CD4-positive, alpha-beta memory T cell (primary cell): ENCODE measurements around the gene EPC1. TPM values are rescaled to one million over a fixed set of nuclear protein-coding genes. Genes with fewer than 3 reads are reported as not detected.
"Not testable (repeated sequence)": the region's sequence is repeated elsewhere in the genome, so short reads cannot be mapped to it uniquely, and the experiment has no call there.

Experiments
- CTCF ChIA-PET: fragments of 350-600 bp; sonication (Branson Sonifier 250); formaldehyde crosslinking; loops from one replicate; lab custom pipeline; 2021; ENCODE audit warnings: inconsistent platforms; ENCODE audit not compliant: partially characterized antibody; lab: Charles Lee
- POLR2A ChIA-PET: fragments of 350-600 bp; sonication (Branson Sonifier 250); formaldehyde crosslinking; loops from one replicate; lab custom pipeline; 2021; ENCODE audit not compliant: partially characterized antibody; lab: Charles Lee
- DNase-seq, 5 donors: peaks; one replicate each; pipeline versions ENCODE4 v3.0.0 to v3.0.0-alpha.2; 2020 to 2022; ENCODE audit warnings: mixed read lengths in 1 of 5
- H3K27ac ChIP-seq: one replicate; pipeline ENCODE4 v1.7.0; 2013; ENCODE audit warnings: low read depth, low read length
- H3K27me3 ChIP-seq: 2 replicates; pipeline ENCODE4 v1.7.0; 2013; ENCODE audit warnings: mild to moderate bottlenecking, low read length, moderate library complexity; ENCODE audit not compliant: insufficient read depth
- H3K36me3 ChIP-seq: 2 replicates; pipeline ENCODE4 v1.7.0; 2013; ENCODE audit warnings: mild to moderate bottlenecking, low read length, moderate library complexity; ENCODE audit not compliant: insufficient read depth
- H3K4me1 ChIP-seq: 2 replicates; pipeline ENCODE4 v1.7.0; 2013; ENCODE audit warnings: mild to moderate bottlenecking, low read length, moderate library complexity; ENCODE audit not compliant: insufficient read depth
- H3K4me3 ChIP-seq, 2 donors: one replicate each; pipeline ENCODE4 v1.7.0; 2013; ENCODE audit warnings: low read length in 2 of 2, mild to moderate bottlenecking in 1 of 2
- H3K9me3 ChIP-seq, 2 donors: one replicate each; pipeline ENCODE4 v1.7.0; 2013; ENCODE audit warnings: low read length in 2 of 2, control low read depth in 1 of 2; ENCODE audit not compliant: control insufficient read depth in 1 of 2
- H3K27ac Mint-ChIP-seq, 7 donors: one replicate each; pipeline ENCODE4 v1.8.0; 2020 to 2021; ENCODE audit warnings: mixed read lengths in 7 of 7, mild to moderate bottlenecking in 6 of 7, inconsistent platforms in 3 of 7, moderate library complexity in 3 of 7
- H3K27me3 Mint-ChIP-seq, 2 donors: one replicate each; pipeline ENCODE4 v1.8.0; 2020 to 2021; ENCODE audit warnings: mixed read lengths in 2 of 2
- H3K36me3 Mint-ChIP-seq, 2 donors: one replicate each; pipeline ENCODE4 v1.8.0; 2020 to 2021; ENCODE audit warnings: mixed read lengths in 2 of 2, inconsistent platforms in 1 of 2, mild to moderate bottlenecking in 1 of 2
- H3K4me1 Mint-ChIP-seq, 4 donors: one replicate each; pipeline ENCODE4 v1.8.0; 2020 to 2021; ENCODE audit warnings: mixed read lengths in 4 of 4, mild to moderate bottlenecking in 1 of 4
- H3K4me3 Mint-ChIP-seq, 8 donors: one replicate each; pipeline ENCODE4 v1.8.0; 2020 to 2021; ENCODE audit warnings: mixed read lengths in 8 of 8, mild to moderate bottlenecking in 7 of 8, moderate library complexity in 6 of 8, inconsistent platforms in 3 of 8
- H3K9me3 Mint-ChIP-seq, 8 donors: one replicate each; pipeline ENCODE4 v1.8.0; 2020 to 2021; ENCODE audit warnings: mixed read lengths in 8 of 8, mild to moderate bottlenecking in 5 of 8, inconsistent platforms in 3 of 8, moderate library complexity in 1 of 8
- intact Hi-C: fragments of 100-400 bp; cut with micrococcal nuclease; formaldehyde crosslinking; loops from one replicate; pipeline ENCODE4 v1.15.1; 2023
- polyA plus RNA-seq, 2 donors: library from polyadenylated mRNA; unstranded; fragments of 300-500 nt; fragmentation: Illumina TruSeq; gene quantifications; one replicate each; pipeline ENCODE4 v1.2.3, GENCODE V29; 2021
- total RNA-seq, 2 experiments: library from RNA; stranded (reverse); gene quantifications; one replicate each; pipeline ENCODE4 v1.2.3, GENCODE V29; 2021

EPC1 gene
- total RNA-seq (100 to 1,000 TPM; 105 to 112 TPM), polyA plus RNA-seq (10 to 100 TPM; 46.0 to 57.0 TPM)

- H3K27ac Mint-ChIP-seq = peak within 1 kb of the TSS; percentile 99 to 100 (median 99)
- Histone ChIP-seq H3K27me3 (no peaks in the 10 kb centered on the region), H3K4me3 (peak within 1 kb of the TSS; percentile 82 to 100), H3K4me1 (peaks cover 73% of the 10 kb centered on the region), H3K9me3 (no peaks in the 10 kb centered on the region), H3K27ac (peak within 1 kb of the TSS; percentile 100), H3K36me3 (peaks cover 8% of the 10 kb centered on the region)
- no peaks in the 10 kb centered on the region for H3K27me3 Mint-ChIP-seq
- intact Hi-C loops = loop anchor here (1.0 to 10.0 kb wide), 10 partner anchors 14 to 1032 kb away; partner anchors contain the start of genes ARHGAP12, CCDC7, KIF5B and ZEB1
- no peaks in the 10 kb centered on the region for H3K9me3 Mint-ChIP-seq
- peak within 1 kb of the TSS; percentile 93 to 98 (median 94) for H3K4me3 Mint-ChIP-seq
- ChIA-PET CTCF (interaction anchor here (0.6 to 4.7 kb wide), 16 partner anchors 11 to 156 kb away, joined by 3 to 35 read pairs (median 6); no protein-coding TSS in a partner anchor), POLR2A (interaction anchor here (0.6 to 5.0 kb wide), 31 partner anchors 8 to 778 kb away, joined by 3 to 63 read pairs (median 5); partner anchors contain the start of genes CCDC7 and KIF5B)
- peak; percentile 89 to 96 (median 91) for DNase-seq
- peaks cover 43 to 81% (median 60%) of the 10 kb centered on the region in 4 donors for H3K4me1 Mint-ChIP-seq
- peaks cover 4 to 47% of the 10 kb centered on the region in 2 donors for H3K36me3 Mint-ChIP-seq
Observed at GRCh38 chr10:32346551-32347362, at the start of gene EPC1. Gene EPC1, minus strand, starts transcription at chr10:32347158. Its CDS starts 243 bp downstream, at chr10:32346915.

- Mint-ChIP-seq H3K27ac (no peak overlapping the region), H3K27me3 (no peaks in the 10 kb centered on the region), H3K4me1 (no peaks in the 10 kb centered on the region), H3K36me3 (no peaks in the 10 kb centered on the region), H3K9me3 (peaks cover 0 to 6% (median 2%) of the 10 kb centered on the region in 8 donors), H3K4me3 (no peak overlapping the region)
- Histone ChIP-seq H3K9me3 (no peaks in the 10 kb centered on the region), H3K4me1 (no peaks in the 10 kb centered on the region), H3K27me3 (no peaks in the 10 kb centered on the region), H3K27ac (no peak overlapping the region), H3K4me3 (no peak overlapping the region), H3K36me3 (no peaks in the 10 kb centered on the region)
- CTCF ChIA-PET = no interaction called here
- DNase-seq = no peak
- POLR2A ChIA-PET = interaction anchor here (1.5 kb wide), 1 partner anchor 52 kb away, joined by 6 read pairs; the partner anchor contains the start of gene CCDC7
- intact Hi-C loops = no loop called here
Observed at GRCh38 chr10:32393911-32394310, 47.0 kb upstream of the EPC1 start.

- H3K27me3 Mint-ChIP-seq, H3K9me3 Mint-ChIP-seq, H3K4me1 Mint-ChIP-seq, DNase-seq, H3K27ac ChIP-seq, H3K4me1 ChIP-seq, H3K9me3 ChIP-seq, H3K36me3 ChIP-seq, H3K36me3 Mint-ChIP-seq, intact Hi-C loops, H3K4me3 ChIP-seq, CTCF ChIA-PET, H3K27me3 ChIP-seq, H3K27ac Mint-ChIP-seq: not testable (repeated sequence)
- H3K4me3 Mint-ChIP-seq = peak overlapping the region in 1 of 8 donors; percentile 20
- POLR2A ChIA-PET = interaction anchor here (1.0 kb wide), 1 partner anchor 13 kb away, joined by 3 read pairs; no protein-coding TSS in a partner anchor
Observed at GRCh38 chr10:32392284-32392683, 45.3 kb upstream of the EPC1 start.

- no peaks in the 10 kb centered on the region for H3K4me1 ChIP-seq
- ChIA-PET CTCF (no interaction called here), POLR2A (interaction anchor here (1.2 kb wide), 1 partner anchor 11 kb away, joined by 4 read pairs; no protein-coding TSS in a partner anchor)
- no peak for DNase-seq
- H3K36me3 Mint-ChIP-seq = no peaks in the 10 kb centered on the region
- H3K9me3 Mint-ChIP-seq = peaks cover 0 to 8% (median 4%) of the 10 kb centered on the region in 8 donors
- H3K27ac ChIP-seq = no peak overlapping the region
- no peak overlapping the region for H3K27ac Mint-ChIP-seq
- no peak overlapping the region for H3K4me3 Mint-ChIP-seq
- no peaks in the 10 kb centered on the region for H3K9me3 ChIP-seq
- no peaks in the 10 kb centered on the region for H3K36me3 ChIP-seq
- H3K4me3 ChIP-seq = no peak overlapping the region
- intact Hi-C loops = no loop called here
- no peaks in the 10 kb centered on the region for H3K27me3 ChIP-seq
- peaks cover 7 to 10% (median 8%) of the 10 kb centered on the region in 4 donors for H3K4me1 Mint-ChIP-seq
- H3K27me3 Mint-ChIP-seq = no peaks in the 10 kb centered on the region
Observed at GRCh38 chr10:32390193-32390592, 43.2 kb upstream of the EPC1 start.

GRCh38 chr10:32388258-32389027 is 41.5 kb upstream of the EPC1 start:
- CTCF ChIA-PET = interaction anchor here (1.2 kb wide), 1 partner anchor 19 kb away, joined by 3 read pairs; no protein-coding TSS in a partner anchor
- intact Hi-C loops = no loop called here
- H3K4me1 ChIP-seq = no peaks in the 10 kb centered on the region
- H3K27ac Mint-ChIP-seq = no peak overlapping the region
- no peak for DNase-seq
- no peaks in the 10 kb centered on the region for H3K36me3 Mint-ChIP-seq
- peaks cover 0 to 8% (median 4%) of the 10 kb centered on the region in 8 donors for H3K9me3 Mint-ChIP-seq
- no peaks in the 10 kb centered on the region for H3K27me3 ChIP-seq
- no peak overlapping the region for H3K27ac ChIP-seq
- no peaks in the 10 kb centered on the region for H3K9me3 ChIP-seq
- no peak overlapping the region for H3K4me3 Mint-ChIP-seq
- no peaks in the 10 kb centered on the region for H3K27me3 Mint-ChIP-seq
- H3K36me3 ChIP-seq = no peaks in the 10 kb centered on the region
- peaks cover 7 to 10% (median 8%) of the 10 kb centered on the region in 4 donors for H3K4me1 Mint-ChIP-seq
- POLR2A ChIA-PET = interaction anchor here (1.6 kb wide), 1 partner anchor 9 kb away, joined by 6 read pairs; no protein-coding TSS in a partner anchor
- H3K4me3 ChIP-seq = no peak overlapping the region

- ChIA-PET CTCF (interaction anchor here (1.2 kb wide), 1 partner anchor 17 kb away, joined by 3 read pairs; no protein-coding TSS in a partner anchor), POLR2A (interaction anchor here (1.6 kb wide), 1 partner anchor 8 kb away, joined by 6 read pairs; no protein-coding TSS in a partner anchor)
- DNase-seq = no peak
- H3K9me3 Mint-ChIP-seq = peaks cover 0 to 8% (median 2%) of the 10 kb centered on the region in 8 donors
- H3K27ac Mint-ChIP-seq = peak overlapping the region in 2 of 7 donors; percentile 1 to 41
- Histone ChIP-seq H3K4me1 (no peaks in the 10 kb centered on the region), H3K9me3 (no peaks in the 10 kb centered on the region), H3K36me3 (no peaks in the 10 kb centered on the region), H3K27ac (no peak overlapping the region), H3K4me3 (no peak overlapping the region), H3K27me3 (no peaks in the 10 kb centered on the region)
- intact Hi-C loops = no loop called here
- H3K36me3 Mint-ChIP-seq = no peaks in the 10 kb centered on the region
- peaks cover 7 to 12% (median 10%) of the 10 kb centered on the region in 4 donors for H3K4me1 Mint-ChIP-seq
- H3K4me3 Mint-ChIP-seq = peak overlapping the region in 5 of 8 donors; percentile 16 to 41 (median 40)
- no peaks in the 10 kb centered on the region for H3K27me3 Mint-ChIP-seq
Observed at GRCh38 chr10:32386623-32387260, 39.8 kb upstream of the EPC1 start.
